ENCODE data around the gene SBF2.
"Not testable (repeated sequence)": the region's sequence is repeated elsewhere in the genome, so short reads cannot be mapped to it uniquely, and the experiment has no call there.

Gene SBF2

GRCh38 chr11:9941991-9942390 lies 352.0 kb downstream of the SBF2 start:
- no peak for DNase-seq

GRCh38 chr11:9939150-9939549 lies 354.9 kb downstream of the SBF2 start:
- DNase-seq = not testable (repeated sequence)

GRCh38 chr11:9936754-9937153 lies 357.3 kb downstream of the SBF2 start:
- no peak for DNase-seq

- DNase-seq = not testable (repeated sequence)
Observed at GRCh38 chr11:9932843-9933242, 361.2 kb downstream of the SBF2 start.

- not testable (repeated sequence) for DNase-seq
Observed at GRCh38 chr11:9930562-9931331, 363.3 kb downstream of the SBF2 start.

GRCh38 chr11:9927670-9928069 lies 366.3 kb downstream of the SBF2 start:
- no peak for DNase-seq

GRCh38 chr11:9923280-9923679 lies 370.7 kb downstream of the SBF2 start:
- no peak for DNase-seq

- no peak for DNase-seq
Observed at GRCh38 chr11:9922806-9923205, 371.2 kb downstream of the SBF2 start.

GRCh38 chr11:9916480-9916879 lies 377.5 kb downstream of the SBF2 start:
- DNase-seq = no peak

GRCh38 chr11:9914064-9914463 lies 380.0 kb downstream of the SBF2 start:
- DNase-seq = no peak

GRCh38 chr11:9905960-9906791 lies 387.8 kb downstream of the SBF2 start:
- DNase-seq = no peak

- no peak for DNase-seq
Observed at GRCh38 chr11:9905501-9905951, 388.5 kb downstream of the SBF2 start.

GRCh38 chr11:9903579-9903978 lies 390.4 kb downstream of the SBF2 start:
- DNase-seq = no peak

GRCh38 chr11:9901943-9902342 lies 392.1 kb downstream of the SBF2 start:
- no peak for DNase-seq

- not testable (repeated sequence) for DNase-seq
Observed at GRCh38 chr11:9900253-9900652, 393.8 kb downstream of the SBF2 start.

GRCh38 chr11:9899676-9900075 lies 394.3 kb downstream of the SBF2 start:
- no peak for DNase-seq

- no peak for DNase-seq
Observed at GRCh38 chr11:9896902-9897301, 397.1 kb downstream of the SBF2 start.

GRCh38 chr11:9895006-9895405 lies 399.0 kb downstream of the SBF2 start:
- no peak for DNase-seq

GRCh38 chr11:9893474-9893873 lies 400.5 kb downstream of the SBF2 start:
- no peak for DNase-seq

- no peak for DNase-seq
Observed at GRCh38 chr11:9888938-9889337, 405.1 kb downstream of the SBF2 start.

GRCh38 chr11:9887472-9887871 lies 406.5 kb downstream of the SBF2 start:
- no peak for DNase-seq

GRCh38 chr11:9886595-9886994 lies 407.4 kb downstream of the SBF2 start:
- no peak for DNase-seq

- no peak for DNase-seq
Observed at GRCh38 chr11:9884601-9885000, 409.4 kb downstream of the SBF2 start.

GRCh38 chr11:9880657-9881056 lies 413.4 kb downstream of the SBF2 start:
- no peak for DNase-seq

Data from NCI-H1417 treated with DMSO at 0.1 percent for 48 hours (cell line).